Right lobe of liver (tissue), 4 donors: ENCODE results near the gene RYR3.

Experiments
- CTCF ChIP-seq, 4 donors: fragments of 200-600 bp in 3 of 4; fragments of 450-650 bp in 1 of 4; IDR thresholded peaks; one replicate each; pipeline versions ENCODE4 v1.5.1 to v1.8.0; 2016 to 2022; ENCODE audit warnings: antibody characterized with exemption in 4 of 4, mild to moderate bottlenecking in 2 of 4
- POLR2A ChIP-seq: fragments of 450-650 bp; IDR thresholded peaks from one replicate; pipeline ENCODE4 v1.6.1; 2017; ENCODE audit warnings: antibody characterized with exemption, mild to moderate bottlenecking
- donor health status: DM: no; HTN: no; CAD: no.
- donor health status: DM: no; HTN: no; CAD: no.
- donor health status: DM: no; HTN: yes; CAD: no.

DNA sequence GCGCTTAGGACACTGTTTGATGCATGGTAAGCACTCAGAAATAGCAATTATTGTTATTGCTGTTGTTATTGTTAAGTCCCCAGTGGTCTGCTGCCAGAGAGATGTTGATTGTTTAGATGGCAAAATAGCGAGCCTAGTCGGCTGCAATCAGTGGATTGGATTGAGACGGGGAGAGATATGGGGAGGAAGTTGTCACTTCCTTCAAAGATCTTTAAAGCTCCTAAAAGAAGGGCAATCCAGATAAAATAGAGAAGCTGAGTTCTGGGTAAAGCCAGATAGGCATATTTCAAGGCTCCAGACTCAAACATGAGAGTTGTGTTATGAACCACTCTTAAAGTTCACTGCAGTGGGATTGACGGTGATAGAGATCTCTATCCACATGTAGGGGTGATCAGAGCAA lies 64.5 kb downstream of the RYR3 start:
- TF ChIP-seq POLR2A, result no peak
- TF ChIP-seq CTCF (IDR thresholded peaks at IDR 0.05), result no peak
